B cell (primary cell): ENCODE results near the gene AFF3. TPM values are rescaled to one million over a fixed set of nuclear protein-coding genes. Genes with fewer than 3 reads are reported as not detected.
A peak's percentile ranks its signal among the peaks of the same experiment; 100 is the strongest.

Experiments
- ATAC-seq: fragments of 200-7000 bp; cut with Tn5 transposase; one replicate; pipeline ENCODE4 v1.10.0; 2021; ENCODE audit warnings: low read depth, mild to moderate bottlenecking, moderate number of reproducible peaks, moderate library complexity
- CTCF ChIA-PET: fragments of 350-600 bp; sonication (Branson Sonifier 250); formaldehyde crosslinking; loops from one replicate; lab custom pipeline; 2021; ENCODE audit warnings: antibody characterized with exemption, inconsistent platforms; lab: Charles Lee
- POLR2A ChIA-PET: fragments of 350-600 bp; sonication (Branson Sonifier 250); formaldehyde crosslinking; loops from one replicate; lab custom pipeline; 2021; ENCODE audit warnings: antibody characterized with exemption; lab: Charles Lee
- DNase-seq: peaks from one replicate; pipeline ENCODE4 v3.0.0; 2013
- H2AFZ ChIP-seq: 2 replicates; pipeline ENCODE4 v1.6.1; 2012; ENCODE audit warnings: mild to moderate bottlenecking, low read depth, low read length; ENCODE audit not compliant: insufficient read depth, poor library complexity, severe bottlenecking
- H3K27ac ChIP-seq, 2 donors: 1 replicate in 1 of 2; 2 replicates in 1 of 2; pipeline ENCODE4 v1.5.1; 2012 to 2013; ENCODE audit warnings: low read length in 2 of 2, mild to moderate bottlenecking in 2 of 2, moderate library complexity in 1 of 2
- H3K27me3 ChIP-seq, 4 experiments: fragments of 200-600 bp in 1 of 4; sonication (generic) in 1 of 4; replicated peaks in 1 of 4; 1 replicate in 2 of 4; 2 replicates in 2 of 4; pipeline versions ENCODE4 v1.6.1 to v1.7.0; 2013 to 2016; ENCODE audit warnings: low read length in 3 of 4, mild to moderate bottlenecking in 2 of 4, mixed read lengths in 1 of 4, moderate library complexity in 1 of 4; ENCODE audit not compliant: insufficient read depth in 4 of 4, control insufficient read depth in 3 of 4; ENCODE audit errors: control extremely low read depth in 1 of 4
- H3K36me3 ChIP-seq, 2 experiments: replicated peaks in 1 of 2; 1 replicate in 1 of 2; 2 replicates in 1 of 2; pipeline versions ENCODE4 v1.6.1 to v1.7.1; 2013; ENCODE audit warnings: low read length in 1 of 2; ENCODE audit not compliant: insufficient read depth in 2 of 2, control insufficient read depth in 1 of 2; ENCODE audit errors: control extremely low read depth in 1 of 2, extremely low read depth in 1 of 2
- H3K4me1 ChIP-seq, 2 donors: fragments of 200-600 bp in 1 of 2; sonication (generic) in 1 of 2; 1 replicate in 1 of 2; 2 replicates in 1 of 2; pipeline versions ENCODE4 v1.5.1 to v1.6.1; 2013 to 2017; ENCODE audit warnings: low read length in 2 of 2; ENCODE audit not compliant: control insufficient read depth in 2 of 2, insufficient read depth in 2 of 2
- H3K4me2 ChIP-seq: replicated peaks from 2 replicates; pipeline ENCODE3; 2012; ENCODE audit warnings: mild to moderate bottlenecking, low read depth, low read length; ENCODE audit not compliant: poor library complexity, severe bottlenecking
- H3K4me3 ChIP-seq, 5 experiments: fragments of 200-600 bp in 1 of 5; sonication (generic) in 1 of 5; 1 replicate in 3 of 5; 2 replicates in 2 of 5; pipeline versions ENCODE4 v1.5.1 to v1.7.0; 2011 to 2016; ENCODE audit warnings: low read length in 4 of 5, mild to moderate bottlenecking in 4 of 5, low read depth in 2 of 5, control low read depth in 1 of 5, moderate library complexity in 1 of 5; ENCODE audit not compliant: insufficient read depth in 1 of 5; ENCODE audit errors: control extremely low read depth in 1 of 5, extremely low read depth in 1 of 5
- H3K79me2 ChIP-seq: fragments of 200-600 bp; sonication (generic); one replicate; pipeline ENCODE4 v1.6.0; 2016; ENCODE audit warnings: low read length; ENCODE audit not compliant: control insufficient read depth, insufficient read depth
- H3K9ac ChIP-seq: fragments of 200-600 bp; sonication (generic); 2 replicates; pipeline ENCODE4 v1.6.1; 2017; ENCODE audit warnings: mild to moderate bottlenecking, low read length, moderate library complexity
- H3K9me3 ChIP-seq, 3 donors: one replicate each; pipeline versions ENCODE4 v1.6.1 to v1.7.1; 2013; ENCODE audit warnings: low read length in 2 of 3; ENCODE audit not compliant: control insufficient read depth in 2 of 3, insufficient read depth in 1 of 3; ENCODE audit errors: control extremely low read depth in 1 of 3
- H4K20me1 ChIP-seq: 2 replicates; pipeline ENCODE4 v1.6.0; 2012; ENCODE audit warnings: mild to moderate bottlenecking, low read length; ENCODE audit not compliant: insufficient read depth, control insufficient read depth, poor library complexity, severe bottlenecking
- H3K27ac Mint-ChIP-seq: one replicate; pipeline ENCODE4 v1.8.0; 2021; ENCODE audit warnings: mixed read lengths
- H3K27me3 Mint-ChIP-seq: one replicate; pipeline ENCODE4 v1.8.0; 2021; ENCODE audit warnings: mixed read lengths
- H3K4me1 Mint-ChIP-seq: one replicate; pipeline ENCODE4 v1.8.0; 2021; ENCODE audit warnings: mixed read lengths
- H3K4me3 Mint-ChIP-seq: one replicate; pipeline ENCODE4 v1.8.0; 2021; ENCODE audit warnings: mixed read lengths
- H3K9me3 Mint-ChIP-seq: one replicate; pipeline ENCODE4 v1.8.0; 2022; ENCODE audit warnings: mixed read lengths; ENCODE audit not compliant: insufficient read depth
- CTCF ChIP-seq: fragments of 200-600 bp; IDR thresholded peaks from one replicate; pipeline ENCODE4 v1.8.0; 2022; ENCODE audit warnings: antibody characterized with exemption, mild to moderate bottlenecking
- EZH2 ChIP-seq: IDR thresholded peaks from 2 replicates; pipeline ENCODE4 v1.6.1; 2012; ENCODE audit warnings: borderline replicate concordance, low read depth, mild to moderate bottlenecking, moderate library complexity, low read length; ENCODE audit not compliant: insufficient read depth, poor library complexity, severe bottlenecking
- WGBS: methylation state at CpG from one replicate; pipeline ENCODE4 v1.1.5; 2013; ENCODE audit warnings: missing lambda C conversion rate; ENCODE audit not compliant: insufficient coverage; 5-methylcytosine and 5-hydroxymethylcytosine counted together
- intact Hi-C: fragments of 100-400 bp; cut with micrococcal nuclease; formaldehyde crosslinking; loops from one replicate; pipeline ENCODE4 v1.10.0; 2022
- polyA plus RNA-seq: library from polyadenylated mRNA; depleted of rRNA; stranded (reverse); fragments of >200 nt; gene quantifications from 2 replicates; pipeline ENCODE4 v1.2.3, GENCODE V29; 2012
- total RNA-seq, 2 donors: library from RNA; stranded (reverse); fragments of 120-200 nt in 1 of 2; gene quantifications; 1 replicate in 1 of 2; 2 replicates in 1 of 2; pipeline versions ENCODE4 v1.2.3 to v1.2.4, GENCODE V29; 2013 to 2022

AFF3 gene
- total and polyA plus RNA-seq, 2 donors (not counting 1 experiment from before 2014, with no cell fraction given): 117 to 830 TPM

DNA sequence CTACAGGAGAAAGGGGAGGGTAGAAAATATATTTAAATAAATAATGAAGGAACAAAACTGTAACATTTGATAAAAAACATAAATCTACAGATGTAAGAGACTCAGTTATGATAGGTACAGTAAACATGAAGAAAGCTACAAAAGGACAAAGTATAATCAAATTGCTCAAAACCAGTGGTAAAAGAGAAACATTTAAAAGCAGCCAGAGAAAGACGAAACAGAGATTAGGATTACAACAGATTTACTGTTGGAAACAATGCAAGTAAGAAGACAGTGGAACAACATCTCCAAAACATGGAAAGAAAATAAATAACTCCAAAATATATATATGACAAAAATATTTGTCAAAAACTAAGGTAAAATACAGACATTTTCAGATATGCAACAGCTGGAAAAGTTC lies 344.9 kb downstream of the AFF3 start:
- no peak overlapping the region for H3K4me3 ChIP-seq
- H3K27me3 Mint-ChIP-seq: no peaks in the 10 kb centered on the region
- H3K9me3 ChIP-seq: peaks cover 0 to 8% (median 2%) of the 10 kb centered on the region in 3 donors
- H3K36me3 ChIP-seq: peaks cover 8 to 14% of the 10 kb centered on the region in 2 experiments
- H3K27me3 ChIP-seq: no peaks in the 10 kb centered on the region
- H3K9ac ChIP-seq: no peak overlapping the region
- ChIA-PET CTCF (no interaction called here), POLR2A (no interaction called here)
- no peak for TF ChIP-seq EZH2
- TF ChIP-seq CTCF: no peak
- peaks cover 7% of the 10 kb centered on the region for H3K9me3 Mint-ChIP-seq
- no CpG with 5 or more reads among the region's 1 CpG for WGBS
- H3K27ac ChIP-seq: no peak overlapping the region
- H2AFZ ChIP-seq: no peak overlapping the region
- H3K4me1 Mint-ChIP-seq: peaks cover 41% of the 10 kb centered on the region
- no peak for ATAC-seq
- no peak overlapping the region for H3K4me2 ChIP-seq
- H3K27ac Mint-ChIP-seq: no peak overlapping the region
- intact Hi-C loops: no loop called here
- peaks cover 88% of the 10 kb centered on the region for H3K79me2 ChIP-seq
- no peak overlapping the region for H3K4me3 Mint-ChIP-seq
- H3K4me1 ChIP-seq: peaks cover 3 to 11% of the 10 kb centered on the region in 2 donors
- no peak for DNase-seq
- H4K20me1 ChIP-seq: peaks cover 70% of the 10 kb centered on the region

DNA sequence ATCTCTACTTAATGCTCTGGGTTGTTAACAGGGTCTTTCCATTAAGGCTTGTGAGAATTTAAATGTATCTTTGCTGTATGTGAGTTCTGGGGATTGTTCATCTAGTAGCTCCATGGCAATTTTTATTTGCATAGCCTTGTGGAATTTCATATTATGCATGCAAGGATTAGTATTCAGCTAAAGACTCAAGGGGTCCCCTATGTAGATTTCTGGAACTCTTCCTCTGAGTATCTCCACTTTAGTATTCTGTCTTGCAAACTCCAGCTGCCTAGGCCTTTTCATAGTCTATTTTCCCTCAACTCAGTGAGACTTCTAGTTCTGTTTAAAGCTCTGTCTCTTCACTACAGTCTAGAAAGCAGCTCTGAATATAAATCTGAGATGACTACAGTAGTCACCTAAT lies 348.0 kb downstream of the AFF3 start:
- ChIA-PET POLR2A (no interaction called here), CTCF (no interaction called here)
- H3K27ac ChIP-seq: peak overlapping the region in 1 of 2 donors; percentile 42
- H3K4me1 ChIP-seq: peaks cover 0 to 8% of the 10 kb centered on the region in 2 donors
- H2AFZ ChIP-seq: no peak overlapping the region
- intact Hi-C loops: no loop called here
- no peak for ATAC-seq
- TF ChIP-seq EZH2: no peak
- TF ChIP-seq CTCF: no peak
- H3K79me2 ChIP-seq: peaks cover 69% of the 10 kb centered on the region
- Mint-ChIP-seq H3K9me3 (peaks cover 7% of the 10 kb centered on the region), H3K27me3 (no peaks in the 10 kb centered on the region), H3K4me1 (peaks cover 33% of the 10 kb centered on the region), H3K4me3 (no peak overlapping the region), H3K27ac (no peak overlapping the region)
- peaks cover 0 to 8% (median 2%) of the 10 kb centered on the region in 3 donors for H3K9me3 ChIP-seq
- H3K36me3 ChIP-seq: peaks cover 5 to 35% of the 10 kb centered on the region in 2 experiments
- H3K27me3 ChIP-seq: no peaks in the 10 kb centered on the region
- DNase-seq: no peak
- no peak overlapping the region for H3K4me3 ChIP-seq
- H3K4me2 ChIP-seq: no peak overlapping the region
- H4K20me1 ChIP-seq: peaks cover 75% of the 10 kb centered on the region
- no peak overlapping the region for H3K9ac ChIP-seq
